Activated gamma-delta T cell treated with Interleukin-2 at 50 U/mL for 16 hours (primary cell): ENCODE results near the gene CLHC1.
A peak's percentile ranks its signal among the peaks of the same experiment; 100 is the strongest.
"Not testable (repeated sequence)": the region's sequence is repeated elsewhere in the genome, so short reads cannot be mapped to it uniquely, and the experiment has no call there.

Experiments
- DNase-seq: peaks from one replicate; pipeline ENCODE4 v3.0.0-alpha.2; 2020

Gene CLHC1

DNA sequence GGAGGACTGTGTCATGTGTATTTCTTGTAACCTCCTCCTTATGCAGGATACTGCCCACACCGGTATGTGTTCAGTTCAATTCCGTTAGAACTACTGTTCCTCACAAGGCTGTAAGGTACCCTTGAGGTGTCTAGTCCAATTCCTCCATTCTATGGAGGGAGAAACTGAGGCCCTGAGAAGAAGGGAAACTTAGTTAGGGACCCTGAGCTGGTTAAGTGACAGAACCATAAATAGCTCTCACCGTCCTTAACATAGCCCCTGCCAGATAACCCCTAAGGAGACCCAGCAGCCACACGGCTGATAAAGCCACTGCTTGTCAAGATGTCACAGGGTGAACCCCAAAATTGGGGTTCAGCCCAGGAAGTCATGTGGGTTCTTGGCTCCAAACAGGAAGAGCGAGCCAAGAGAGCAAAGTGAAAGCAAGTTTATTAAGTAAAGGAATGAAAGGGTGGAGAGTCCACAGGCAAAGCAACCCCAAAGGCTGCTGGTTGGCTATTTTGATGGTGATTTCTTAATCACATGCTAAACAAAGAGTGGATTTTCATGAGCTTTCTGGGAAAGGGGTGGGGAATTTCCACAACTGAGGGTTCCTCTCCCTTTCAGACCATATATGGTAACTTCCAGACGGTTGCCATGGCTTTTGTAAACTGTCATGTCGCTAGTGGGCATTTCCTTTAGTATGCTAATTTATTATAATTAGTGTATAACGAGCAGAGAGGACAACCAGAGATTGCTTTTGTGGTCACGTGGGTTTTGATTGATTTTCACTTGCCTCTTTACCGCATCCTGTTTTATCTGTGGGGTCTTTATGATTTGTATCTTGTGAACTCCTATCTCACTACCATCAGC is 98.4 kb downstream of the CLHC1 start:
- DNase-seq: peak; percentile 23

DNA sequence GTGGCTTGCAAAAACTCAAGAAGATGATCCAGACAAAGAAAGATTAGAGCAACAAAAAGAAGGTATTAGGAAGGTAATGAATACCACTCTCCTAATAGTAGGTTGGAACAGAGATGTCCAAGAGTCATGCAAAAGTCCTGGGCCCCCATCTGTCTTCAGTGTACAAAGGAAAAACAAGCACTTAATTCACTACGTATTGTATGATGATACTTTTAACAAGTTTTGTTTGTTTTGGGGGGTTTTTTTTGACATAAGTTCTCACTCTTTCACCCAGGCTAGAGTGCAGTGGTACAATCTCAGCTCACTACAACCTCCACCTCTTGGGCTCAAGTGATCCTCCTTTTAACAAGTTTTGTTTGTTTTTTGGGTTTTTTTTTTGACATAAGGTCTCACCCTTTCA is 101.2 kb downstream of the CLHC1 start:
- no peak for DNase-seq

DNA sequence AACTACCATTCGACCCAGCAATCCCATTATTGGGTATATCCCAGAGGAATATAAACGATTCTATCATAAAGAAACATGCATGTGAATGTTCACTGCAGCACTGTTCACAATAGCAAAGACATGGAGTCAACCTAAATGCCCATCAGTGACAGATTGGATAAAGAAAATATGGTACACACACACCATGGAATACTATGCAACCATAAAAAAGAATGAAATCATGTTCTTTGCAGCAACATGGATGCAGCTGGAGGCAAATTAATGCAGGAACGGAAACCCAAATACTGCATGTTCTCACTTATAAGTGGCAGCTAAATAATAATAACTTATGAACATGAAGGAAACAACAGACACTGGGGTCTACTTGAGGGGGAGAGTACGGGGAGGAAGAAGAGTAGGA is 105.5 kb downstream of the CLHC1 start:
- not testable (repeated sequence) for DNase-seq
